HG03520 (cell line): Measurements from ENCODE around the gene ADIRF.

Experiments
- ATAC-seq: cut with Tn5 transposase; IDR thresholded peaks from one replicate; pipeline ENCODE4 v1.9.1; 2021; ENCODE audit warnings: mild to moderate bottlenecking, moderate library complexity; ENCODE audit not compliant: unreplicated experiment

ADIRF gene

GRCh38 chr10:86960003-86960862 is 8.0 kb upstream of the ADIRF start:
- ATAC-seq = no peak

- no peak for ATAC-seq
Measured at GRCh38 chr10:86960863-86961434, 7.3 kb upstream of the ADIRF start.

GRCh38 chr10:86961481-86962091 is 6.7 kb upstream of the ADIRF start:
- ATAC-seq = no peak

GRCh38 chr10:86962136-86962980 is 5.9 kb upstream of the ADIRF start:
- no peak for ATAC-seq

- no peak for ATAC-seq
Measured at GRCh38 chr10:86962981-86963310, 5.3 kb upstream of the ADIRF start.

- no peak for ATAC-seq
Measured at GRCh38 chr10:86963341-86963919, 4.9 kb upstream of the ADIRF start.

GRCh38 chr10:86964061-86964846 is 4.0 kb upstream of the ADIRF start:
- ATAC-seq = no peak

GRCh38 chr10:86964847-86965190 is 3.5 kb upstream of the ADIRF start:
- ATAC-seq = no peak

- ATAC-seq = no peak
Measured at GRCh38 chr10:86965986-86966654, 2.2 kb upstream of the ADIRF start.

- ATAC-seq = no peak
Measured at GRCh38 chr10:86967481-86967941, 771 bp upstream of the ADIRF start.

GRCh38 chr10:86968994-86969355 is 693 bp downstream of the ADIRF start:
- no peak for ATAC-seq

- no peak for ATAC-seq
Measured at GRCh38 chr10:86969421-86970041, 1.2 kb downstream of the ADIRF start.

GRCh38 chr10:86970162-86970981 is 2.1 kb downstream of the ADIRF start:
- no peak for ATAC-seq

- ATAC-seq = no peak
Measured at GRCh38 chr10:86970982-86971231, 2.6 kb downstream of the ADIRF start.

- ATAC-seq = peak; percentile 47
Measured at GRCh38 chr10:86971232-86971991, 3.1 kb downstream of the ADIRF start.

GRCh38 chr10:86972613-86973380 is 4.5 kb downstream of the ADIRF start:
- ATAC-seq = no peak

- no peak for ATAC-seq
Measured at GRCh38 chr10:86974484-86974883, 6.2 kb downstream of the ADIRF start.
